Heart left ventricle (tissue), 16 donors: Measurements from ENCODE around the gene SLC25A26. TPM values are rescaled to one million over a fixed set of nuclear protein-coding genes. Genes with fewer than 3 reads are reported as not detected.

Experiments used
- ATAC-seq, 4 donors: fragments of 200-7000 bp; cut with Tn5 transposase; one replicate each; pipeline ENCODE4 v1.9.1; 2020 to 2022; ENCODE audit warnings: moderate library complexity in 4 of 4, mild to moderate bottlenecking in 3 of 4, moderate number of reproducible peaks in 1 of 4
- DNase-seq, 5 donors: peaks; one replicate each; pipeline ENCODE4 v3.0.0-alpha.2; 2020
- H3K27ac ChIP-seq, 12 donors: fragments of 200-600 bp; sonication (generic) in 4 of 12; one replicate each; pipeline versions ENCODE4 v1.5.0 to v1.8.0; 2016 to 2022; ENCODE audit warnings: mild to moderate bottlenecking in 2 of 12
- H3K27me3 ChIP-seq, 9 donors: fragments of 200-600 bp; sonication (generic) in 2 of 9; one replicate each; pipeline versions ENCODE4 v1.5.1 to v1.8.0; 2016 to 2022; ENCODE audit warnings: mild to moderate bottlenecking in 3 of 9
- H3K36me3 ChIP-seq, 9 donors: fragments of 200-600 bp; sonication (generic) in 2 of 9; one replicate each; pipeline versions ENCODE4 v1.5.0 to v1.8.0; 2018 to 2022; ENCODE audit warnings: mild to moderate bottlenecking in 2 of 9
- H3K4me1 ChIP-seq, 12 donors: fragments of 200-600 bp; sonication (generic) in 4 of 12; one replicate each; pipeline versions ENCODE4 v1.5.0 to v1.8.0; 2016 to 2022; ENCODE audit warnings: mild to moderate bottlenecking in 3 of 12
- H3K4me3 ChIP-seq, 12 donors: fragments of 200-600 bp; sonication (generic) in 4 of 12; one replicate each; pipeline versions ENCODE4 v1.5.0 to v1.8.0; 2017 to 2022; ENCODE audit warnings: mild to moderate bottlenecking in 9 of 12, moderate library complexity in 4 of 12
- H3K9me3 ChIP-seq, 12 donors: fragments of 200-600 bp; sonication (generic) in 4 of 12; one replicate each; pipeline versions ENCODE4 v1.5.0 to v1.8.0; 2016 to 2022; ENCODE audit warnings: mild to moderate bottlenecking in 1 of 12
- POLR2A ChIP-seq, 2 donors: fragments of 450-650 bp; IDR thresholded peaks; one replicate each; pipeline ENCODE4 v1.6.1; 2017; ENCODE audit warnings: antibody characterized with exemption in 2 of 2, mild to moderate bottlenecking in 2 of 2, moderate library complexity in 2 of 2
- WGBS, 4 donors: extraction: QIAGEN DNeasy Blood & Tissue Kit in 2 of 4; methylation state at CpG; one replicate each; pipeline versions ENCODE4 v1.1.5 to v1.1.7; 2013 to 2018; 5-methylcytosine and 5-hydroxymethylcytosine counted together
- intact Hi-C, 10 donors: fragments of 100-400 bp; cut with DNase I; formaldehyde crosslinking; loops; one replicate each; pipeline versions ENCODE4 v1.11.1 to v1.14.2; 2022
- polyA plus RNA-seq, 2 donors: library from polyadenylated mRNA; stranded (reverse); fragments of 200-250 nt; gene quantifications; one replicate each; pipeline ENCODE4 v1.2.3, GENCODE V29; 2013
- total RNA-seq, 9 donors: library from RNA; depleted of rRNA in 2 of 9; stranded (reverse); fragments of >200 nt in 2 of 9; fragmentation: NEBNext Ultra II Directional in 3 of 9; extraction: Animal tissue kit (Norgen Biotek cat#: 25700) in 3 of 9; gene quantifications; one replicate each; pipeline versions ENCODE4 v1.1.0 to v1.2.4, GENCODE V29; 2016 to 2023
- TF ChIP-seq, protein P1 (sequence below), 12 donors: fragments of 200-600 bp; sonication (generic) in 4 of 12; IDR thresholded peaks; one replicate each; pipeline versions ENCODE4 v1.5.0 to v1.8.0; 2018 to 2022; ENCODE audit warnings: antibody characterized with exemption in 12 of 12, mild to moderate bottlenecking in 5 of 12
- donor health status: ischemic (EF 13 %, LVEDD 7.1; RV severe dilation, severe dysfunction).
- donor health status: healthy with polysubstance abuse.
- donor health status: DM: no; HTN: yes; CAD: no.
- donor health status: DM: no; HTN: no; CAD: no.
- donor health status: ischemic (EF 25% LVEDD 6.9; RV normal size, moderate dysfunction).
- donor health status: ischemic (EF 25% LVEDD 5.7; RV mildly dilated, moderate dysfunction).
- donor health status: healthy.
- donor health status: DM: yes; HTN: yes; CAD: no.
- donor health status: ischemic (EF 35%, LVEDD 5.7; RV mildly dilated, moderate dysfunction).
- donor health status: nonischemic (EF 11% LVEDD 7.7; RV severe dilation, severe dysfunction).
- donor health status: DM: yes; HTN: yes; CAD: no.
- donor health status: PGD.
- donor health status: ischemic (EF 29% LVEDD 5.4; RV normal size, mild dysfunction).
- donor health status: nonischemic (EF 23%, LVEDD 6.1; RV moderate dilation, normal function).

The SLC25A26 gene
- total and polyA plus RNA-seq, 11 donors: 20.0 to 42.2 (median 25.4) TPM

DNA sequence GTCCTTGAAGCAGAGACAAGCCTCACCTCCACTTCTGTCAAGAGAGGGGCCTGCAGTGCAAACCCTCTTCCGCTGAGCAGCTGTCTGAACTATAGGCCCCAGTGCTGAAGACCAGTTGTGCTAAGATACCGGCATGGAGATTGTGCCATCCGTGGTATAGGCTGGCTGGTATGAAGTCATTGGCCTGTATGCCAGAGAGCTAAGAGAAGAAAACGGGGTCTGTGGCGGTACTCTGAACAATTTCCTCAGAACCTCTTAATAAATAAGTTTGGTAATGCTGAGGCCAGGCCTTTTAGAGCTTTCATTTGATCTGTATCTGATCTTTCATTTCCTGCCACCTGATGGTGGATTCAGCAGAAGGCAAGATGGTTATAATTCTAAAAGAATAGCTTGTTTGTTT lies 157.0 kb downstream of the SLC25A26 start:
- no peak for DNase-seq
- 78 to 95% (median 87%) methylated on average over 5 of the region's 5 CpGs for WGBS, 4 donors
- H3K27me3 ChIP-seq: no peaks in the 10 kb centered on the region
- intact Hi-C loops: loop anchor here in 1 of 10 donors (5.0 kb wide), 1 partner anchor 95 kb away; no protein-coding TSS in a partner anchor
- no peak overlapping the region for H3K4me3 ChIP-seq
- peaks cover 2 to 82% (median 59%) of the 10 kb centered on the region in 9 donors for H3K36me3 ChIP-seq
- no peaks in the 10 kb centered on the region for H3K9me3 ChIP-seq
- TF ChIP-seq, protein P1, sequence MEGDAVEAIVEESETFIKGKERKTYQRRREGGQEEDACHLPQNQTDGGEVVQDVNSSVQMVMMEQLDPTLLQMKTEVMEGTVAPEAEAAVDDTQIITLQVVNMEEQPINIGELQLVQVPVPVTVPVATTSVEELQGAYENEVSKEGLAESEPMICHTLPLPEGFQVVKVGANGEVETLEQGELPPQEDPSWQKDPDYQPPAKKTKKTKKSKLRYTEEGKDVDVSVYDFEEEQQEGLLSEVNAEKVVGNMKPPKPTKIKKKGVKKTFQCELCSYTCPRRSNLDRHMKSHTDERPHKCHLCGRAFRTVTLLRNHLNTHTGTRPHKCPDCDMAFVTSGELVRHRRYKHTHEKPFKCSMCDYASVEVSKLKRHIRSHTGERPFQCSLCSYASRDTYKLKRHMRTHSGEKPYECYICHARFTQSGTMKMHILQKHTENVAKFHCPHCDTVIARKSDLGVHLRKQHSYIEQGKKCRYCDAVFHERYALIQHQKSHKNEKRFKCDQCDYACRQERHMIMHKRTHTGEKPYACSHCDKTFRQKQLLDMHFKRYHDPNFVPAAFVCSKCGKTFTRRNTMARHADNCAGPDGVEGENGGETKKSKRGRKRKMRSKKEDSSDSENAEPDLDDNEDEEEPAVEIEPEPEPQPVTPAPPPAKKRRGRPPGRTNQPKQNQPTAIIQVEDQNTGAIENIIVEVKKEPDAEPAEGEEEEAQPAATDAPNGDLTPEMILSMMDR (IDR thresholded peaks at IDR 0.05): no peak
- no peak for ATAC-seq
- peak overlapping the region in 2 of 12 donors; percentile 2 to 26 for H3K27ac ChIP-seq
- H3K4me1 ChIP-seq: peaks cover 0 to 18% (median 9%) of the 10 kb centered on the region in 12 donors

DNA sequence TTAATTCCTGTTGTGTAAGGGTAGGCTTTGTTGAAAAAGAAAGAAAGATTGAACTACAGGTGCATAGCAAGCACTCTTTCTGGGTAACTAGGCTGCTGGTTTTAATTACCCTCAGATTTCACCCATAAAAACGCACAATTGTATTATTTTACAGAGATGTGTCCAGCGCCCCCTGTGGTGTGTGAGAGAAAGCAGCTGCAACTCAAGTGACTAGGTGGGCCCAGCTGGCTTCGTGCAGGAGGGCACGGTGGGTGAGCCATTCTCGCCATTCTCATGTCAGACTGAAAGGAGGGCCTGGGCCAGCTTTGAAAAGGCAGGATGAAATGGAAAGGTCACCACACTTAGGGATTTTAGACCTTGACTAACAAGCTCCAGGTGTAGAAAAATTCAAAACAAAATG lies 157.5 kb downstream of the SLC25A26 start:
- WGBS, 4 donors: 74 to 77% (median 76%) methylated on average over 5 of the region's 5 CpGs
- Histone ChIP-seq H3K27me3 (no peaks in the 10 kb centered on the region), H3K36me3 (peaks cover 2 to 86% (median 63%) of the 10 kb centered on the region in 9 donors)

DNA sequence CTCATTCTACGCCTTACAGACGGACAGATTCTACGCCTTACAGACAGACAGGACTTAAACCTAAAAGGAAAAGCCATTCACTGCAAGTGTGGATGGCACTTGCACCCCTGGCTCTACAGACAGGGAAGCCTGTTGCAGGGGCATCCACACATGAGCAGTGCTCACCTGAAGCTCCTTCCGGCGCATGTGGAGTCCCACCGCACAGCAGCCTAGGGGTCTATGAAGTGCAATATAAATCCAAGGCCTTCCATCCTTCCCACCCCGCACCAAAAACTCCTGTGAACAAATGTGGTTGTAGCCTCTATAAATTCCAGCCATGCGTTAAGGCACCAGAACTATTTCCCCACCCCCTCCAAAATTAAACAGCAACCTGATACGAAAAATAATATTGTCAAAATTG lies 158.8 kb downstream of the SLC25A26 start:
- ATAC-seq (no peak), DNase-seq (no peak)
- H3K27me3 ChIP-seq: no peaks in the 10 kb centered on the region
- peak overlapping the region in 1 of 12 donors; percentile 27 for H3K27ac ChIP-seq
- H3K4me1 ChIP-seq: peaks cover 0 to 18% (median 9%) of the 10 kb centered on the region in 12 donors
- intact Hi-C loops: loop anchor here in 1 of 10 donors (5.0 kb wide), 1 partner anchor 97 kb away; no protein-coding TSS in a partner anchor
- no peaks in the 10 kb centered on the region for H3K9me3 ChIP-seq
- TF ChIP-seq, protein P1 (IDR thresholded peaks at IDR 0.05): no peak
- no peak for TF ChIP-seq POLR2A (IDR thresholded peaks at IDR 0.05)
- no peak overlapping the region for H3K4me3 ChIP-seq
- 96 to 97% (median 96%) methylated on average over 9 of the region's 9 CpGs for WGBS, 4 donors
- H3K36me3 ChIP-seq: peaks cover 2 to 94% (median 75%) of the 10 kb centered on the region in 9 donors

More for the DNA sequence above, 157.5 kb downstream of the SLC25A26 start:
- Histone ChIP-seq H3K4me1 (peaks cover 0 to 18% (median 9%) of the 10 kb centered on the region in 12 donors), H3K9me3 (no peaks in the 10 kb centered on the region), H3K27ac (peak overlapping the region in 2 of 12 donors; percentile 2 to 27), H3K4me3 (no peak overlapping the region)
- intact Hi-C loops: loop anchor here in 1 of 10 donors (5.0 kb wide), 1 partner anchor 96 kb away; no protein-coding TSS in a partner anchor
- ATAC-seq (no peak), DNase-seq (no peak)
- TF ChIP-seq POLR2A (IDR thresholded peaks at IDR 0.05): no peak
- TF ChIP-seq, protein P1 (IDR thresholded peaks at IDR 0.05): peak in 11 of 12 donors; percentile 18 to 54 (median 41)

DNA sequence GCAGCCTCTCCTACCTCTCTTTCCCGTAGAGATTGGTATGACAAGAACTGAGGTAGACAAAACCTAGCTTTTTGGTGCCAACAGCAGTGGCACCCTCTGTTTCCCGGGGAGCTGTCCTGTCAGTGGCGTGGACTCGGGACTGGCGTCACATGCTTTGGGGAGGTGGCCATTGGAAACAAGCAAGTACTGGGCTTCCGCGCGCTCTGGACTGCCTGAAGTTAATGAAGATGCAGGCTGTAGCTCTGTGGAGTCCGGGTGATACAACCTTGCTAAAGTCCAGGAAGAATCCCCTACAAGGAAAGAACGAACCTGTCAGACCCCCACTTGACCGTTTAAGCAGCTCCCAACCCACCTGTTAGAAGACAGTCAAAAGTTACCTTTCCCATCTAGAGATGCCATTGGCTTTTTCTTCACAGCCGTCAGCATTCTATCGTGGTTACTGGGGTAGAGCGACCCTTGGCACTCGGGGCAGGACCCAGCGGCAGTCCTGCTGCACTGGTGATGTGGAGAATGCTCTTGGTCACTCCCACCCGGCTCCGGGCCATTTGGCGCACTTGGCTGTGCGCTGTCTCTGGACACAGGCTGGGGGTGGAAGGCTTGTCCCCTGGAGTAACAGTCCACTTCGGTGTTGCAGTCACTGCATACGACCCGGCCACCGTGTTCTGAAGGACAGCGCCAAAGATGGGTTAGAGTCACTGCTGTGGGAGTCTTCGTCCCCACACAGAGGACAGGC lies 159.6 kb downstream of the SLC25A26 start:
- intact Hi-C loops: no loop called here
- 91 to 96% (median 95%) methylated on average over 26 of the region's 26 CpGs for WGBS, 4 donors

More for the DNA sequence above, 159.6 kb downstream of the SLC25A26 start:
- Histone ChIP-seq H3K9me3 (no peaks in the 10 kb centered on the region), H3K4me3 (no peak overlapping the region), H3K27ac (peak overlapping the region in 1 of 12 donors; percentile 39), H3K36me3 (peaks cover 5 to 99% (median 83%) of the 10 kb centered on the region in 9 donors), H3K4me1 (peaks cover 0 to 18% (median 9%) of the 10 kb centered on the region in 12 donors), H3K27me3 (no peaks in the 10 kb centered on the region)
- no peak for TF ChIP-seq POLR2A (IDR thresholded peaks at IDR 0.05)
- no peak for DNase-seq
- ATAC-seq: no peak
